Large intestine (tissue), 3 donors: ENCODE data around the gene BIN2. TPM values are rescaled to one million over a fixed set of nuclear protein-coding genes. Genes with fewer than 3 reads are reported as not detected.
"Not testable (repeated sequence)": the region's sequence is repeated elsewhere in the genome, so short reads cannot be mapped to it uniquely, and the experiment has no call there.

Source experiments
- DNase-seq, 2 donors: peaks; one replicate each; pipeline versions ENCODE4 v3.0.0 to v3.0.0-alpha.2; 2013
- H3K27ac ChIP-seq: one replicate; pipeline ENCODE4 v1.5.1; 2013; ENCODE audit warnings: low read length
- H3K27me3 ChIP-seq: 2 replicates; pipeline ENCODE4 v1.6.1; 2013; ENCODE audit warnings: low read length; ENCODE audit not compliant: control insufficient read depth, insufficient read depth
- H3K36me3 ChIP-seq: 2 replicates; pipeline ENCODE4 v1.6.1; 2013; ENCODE audit warnings: low read length; ENCODE audit not compliant: control insufficient read depth, insufficient read depth
- H3K4me1 ChIP-seq: one replicate; pipeline ENCODE4 v1.6.1; 2013; ENCODE audit warnings: low read length; ENCODE audit not compliant: control insufficient read depth, insufficient read depth
- H3K4me3 ChIP-seq: one replicate; pipeline ENCODE4 v1.5.1; 2013; ENCODE audit warnings: low read length
- H3K9me3 ChIP-seq: one replicate; pipeline ENCODE4 v1.6.1; 2013; ENCODE audit warnings: mild to moderate bottlenecking, low read depth, low read length, moderate library complexity; ENCODE audit not compliant: control insufficient read depth
- WGBS: methylation state at CpG from one replicate; pipeline ENCODE4 v1.1.5; 2013; ENCODE audit warnings: low lambda C conversion rate; ENCODE audit not compliant: insufficient coverage; 5-methylcytosine and 5-hydroxymethylcytosine counted together
- polyA plus RNA-seq: library from polyadenylated mRNA; unstranded; fragments of 120-200 nt; gene quantifications from one replicate; pipeline ENCODE4 v1.2.1, GENCODE V29; 2013

BIN2 gene
- polyA plus RNA-seq, 1 donor, result 7.0 TPM

GRCh38 chr12:51318057-51318806, 5.7 kb downstream of the BIN2 start:
- H3K27ac ChIP-seq, result not testable (repeated sequence)

GRCh38 chr12:51311389-51311788, 12.6 kb downstream of the BIN2 start:
- Histone ChIP-seq H3K9me3 (no peaks in the 10 kb centered on the region), H3K36me3 (no peaks in the 10 kb centered on the region), H3K4me1 (peaks cover 7% of the 10 kb centered on the region), H3K4me3 (no peak overlapping the region), H3K27me3 (no peaks in the 10 kb centered on the region), H3K27ac (no peak overlapping the region)
- no CpG with 5 or more reads among the region's 1 CpG for WGBS
- no peak for DNase-seq

More at GRCh38 chr12:51318057-51318806, 5.7 kb downstream of the BIN2 start:
- not testable (repeated sequence) for H3K9me3 ChIP-seq, H3K4me3 ChIP-seq, H3K4me1 ChIP-seq, DNase-seq, H3K27me3 ChIP-seq, H3K36me3 ChIP-seq
- 24% methylated on average over 2 of the region's 8 CpGs for WGBS

GRCh38 chr12:51307655-51308593, 16.1 kb downstream of the BIN2 start:
- WGBS, result 100% methylated on average over 1 of the region's 6 CpGs
- Histone ChIP-seq H3K4me3 (no peak overlapping the region), H3K36me3 (no peaks in the 10 kb centered on the region), H3K4me1 (peaks cover 7% of the 10 kb centered on the region), H3K27me3 (no peaks in the 10 kb centered on the region), H3K27ac (peak overlapping the region; percentile 19), H3K9me3 (no peaks in the 10 kb centered on the region)
- peak; percentile 57 to 78 for DNase-seq

GRCh38 chr12:51306507-51306906, 17.5 kb downstream of the BIN2 start:
- H3K9me3 ChIP-seq, result no peaks in the 10 kb centered on the region
- WGBS, result no CpG with 5 or more reads among the region's 5 CpGs
- no peak overlapping the region for H3K27ac ChIP-seq
- no peaks in the 10 kb centered on the region for H3K36me3 ChIP-seq
- no peak overlapping the region for H3K4me3 ChIP-seq
- DNase-seq, result no peak
- H3K4me1 ChIP-seq, result peaks cover 7% of the 10 kb centered on the region
- no peaks in the 10 kb centered on the region for H3K27me3 ChIP-seq

GRCh38 chr12:51300768-51301167, 23.2 kb downstream of the BIN2 start:
- H3K4me1 ChIP-seq, H3K9me3 ChIP-seq, DNase-seq, H3K4me3 ChIP-seq, H3K27ac ChIP-seq, H3K36me3 ChIP-seq, H3K27me3 ChIP-seq: not testable (repeated sequence)
- WGBS, result 100% methylated on average over 1 of the region's 10 CpGs

GRCh38 chr12:51295651-51296050, 28.3 kb downstream of the BIN2 start:
- no peaks in the 10 kb centered on the region for H3K9me3 ChIP-seq
- no peaks in the 10 kb centered on the region for H3K27me3 ChIP-seq
- no peak overlapping the region for H3K27ac ChIP-seq
- no peaks in the 10 kb centered on the region for H3K4me1 ChIP-seq
- no peaks in the 10 kb centered on the region for H3K36me3 ChIP-seq
- no peak overlapping the region for H3K4me3 ChIP-seq
- no peak for DNase-seq
- no CpG with 5 or more reads among the region's 5 CpGs for WGBS

GRCh38 chr12:51294097-51294496, 29.9 kb downstream of the BIN2 start:
- H3K27ac ChIP-seq, H3K27me3 ChIP-seq, DNase-seq, H3K9me3 ChIP-seq, H3K36me3 ChIP-seq, H3K4me1 ChIP-seq, H3K4me3 ChIP-seq: not testable (repeated sequence)
- no CpG with 5 or more reads among the region's 10 CpGs for WGBS

GRCh38 chr12:51293696-51294095, 30.3 kb downstream of the BIN2 start:
- H3K9me3 ChIP-seq, result no peaks in the 10 kb centered on the region

GRCh38 chr12:51291603-51292513, 32.1 kb downstream of the BIN2 start:
- H3K4me1 ChIP-seq, H3K27ac ChIP-seq, H3K9me3 ChIP-seq, H3K36me3 ChIP-seq, H3K4me3 ChIP-seq, H3K27me3 ChIP-seq: not testable (repeated sequence)
- WGBS, result 86% methylated on average over 4 of the region's 9 CpGs
- peak in 1 of 2 donors; percentile 19 for DNase-seq

More at GRCh38 chr12:51293696-51294095, 30.3 kb downstream of the BIN2 start:
- Histone ChIP-seq H3K4me1 (no peaks in the 10 kb centered on the region), H3K36me3 (no peaks in the 10 kb centered on the region), H3K27me3 (no peaks in the 10 kb centered on the region), H3K4me3 (no peak overlapping the region), H3K27ac (no peak overlapping the region)
- no peak for DNase-seq

- Histone ChIP-seq H3K27ac (no peak overlapping the region), H3K36me3 (no peaks in the 10 kb centered on the region), H3K4me1 (no peaks in the 10 kb centered on the region), H3K4me3 (no peak overlapping the region), H3K9me3 (no peaks in the 10 kb centered on the region), H3K27me3 (no peaks in the 10 kb centered on the region)
- DNase-seq, result no peak
- no CpG with 5 or more reads among the region's 1 CpG for WGBS
Observed at GRCh38 chr12:51285843-51286242, 38.1 kb downstream of the BIN2 start.
